HCT116 (cell line): ENCODE measurements around the gene HMGXB4. TPM values are rescaled to one million over a fixed set of nuclear protein-coding genes. Genes with fewer than 3 reads are reported as not detected.

Experiments
- ATAC-seq: fragments of 200-7000 bp; cut with Tn5 transposase; 2 replicates; pipeline ENCODE4 v1.9.1; 2020; ENCODE audit warnings: mild to moderate bottlenecking, moderate library complexity
- BruUV-seq: library from RNA; stranded (reverse); fragments of 400-500 nt; replicated peaks from 2 replicates; lab custom pipeline; 2021; lab: Mats Ljungman, UMichigan
- CTCF ChIA-PET: fragments of 300-600 bp; sonication (Branson Sonifier 250); formaldehyde crosslinking; loops from one replicate; lab custom pipeline; 2021; ENCODE audit warnings: antibody characterized with exemption; lab: Charles Lee
- POLR2A ChIA-PET: fragments of 300-600, 350-600 bp; sonication (Branson Sonifier 250); formaldehyde crosslinking; loops from one replicate; lab custom pipeline; 2021; ENCODE audit warnings: antibody characterized with exemption; lab: Charles Lee
- RAD21 ChIA-PET, 2 experiments: fragments of 300-600 bp; sonication (Branson Sonifier 250); formaldehyde crosslinking; loops; one replicate each; lab custom pipeline; 2023; ENCODE audit warnings: low total read pairs in 2 of 2; ENCODE audit not compliant: uncharacterized antibody in 2 of 2, unreplicated experiment in 2 of 2, low non-redundant PET in 1 of 2; lab: Charles Lee
- DNase-seq: peaks from one replicate; pipeline ENCODE4 v3.0.0-alpha.2; 2010; ENCODE audit warnings: low read depth, low spot score
- H2AFZ ChIP-seq: fragments of 200-600 bp; shearing (Covaris generic), sonication (generic); 2 replicates; pipeline ENCODE4 v1.6.1; 2017; ENCODE audit warnings: low read depth, mixed run types, mixed read lengths, antibody characterized with exemption, low read length; ENCODE audit not compliant: poor library complexity, severe bottlenecking
- H3K27ac ChIP-seq: 2 replicates; pipeline ENCODE4 v1.5.1; 2012; ENCODE audit warnings: low read depth, low read length
- H3K27me3 ChIP-seq: fragments of 200-600 bp; sonication (generic); 2 replicates; pipeline ENCODE4 v1.6.1; 2016; ENCODE audit warnings: mixed run types, low read length, mixed read lengths; ENCODE audit not compliant: insufficient read depth
- H3K36me3 ChIP-seq, 2 experiments: fragments of 200-500 bp in 1 of 2; fragments of 200-600 bp in 1 of 2; sonication (Bioruptor generic) in 1 of 2; sonication (generic) in 1 of 2; 2 replicates each; pipeline versions ENCODE4 v1.5.1 to v1.6.1; 2014 to 2016; ENCODE audit warnings: low read length in 2 of 2, inconsistent platforms in 1 of 2, mixed read lengths in 1 of 2, mixed run types in 1 of 2; ENCODE audit not compliant: insufficient read depth in 2 of 2, control insufficient read depth in 1 of 2
- H3K4me1 ChIP-seq, 2 experiments: fragments of 200-600 bp in 1 of 2; sonication (generic) in 1 of 2; 2 replicates each; pipeline versions ENCODE4 v1.5.1 to v1.6.1; 2012 to 2017; ENCODE audit warnings: low read length in 2 of 2, inconsistent platforms in 1 of 2, mild to moderate bottlenecking in 1 of 2, mixed read lengths in 1 of 2, mixed run types in 1 of 2, moderate library complexity in 1 of 2; ENCODE audit not compliant: insufficient read depth in 2 of 2, control insufficient read depth in 1 of 2
- H3K4me2 ChIP-seq: fragments of 200-600 bp; sonication (generic); 2 replicates; pipeline ENCODE4 v1.6.1; 2017; ENCODE audit warnings: mixed run types, low read length, mixed read lengths
- H3K4me3 ChIP-seq, 2 experiments: fragments of 200-600 bp in 1 of 2; sonication (generic) in 1 of 2; replicated peaks in 1 of 2; 2 replicates each; pipeline ENCODE4 v1.5.1; 2011 to 2016; ENCODE audit warnings: low read length in 2 of 2, control low read depth in 1 of 2, low read depth in 1 of 2, mild to moderate bottlenecking in 1 of 2, mixed read lengths in 1 of 2, mixed run types in 1 of 2
- H3K79me2 ChIP-seq: fragments of 200-600 bp; sonication (generic); 2 replicates; pipeline ENCODE4 v1.6.1; 2017; ENCODE audit warnings: mild to moderate bottlenecking, mixed run types, low read length, moderate library complexity, mixed read lengths; ENCODE audit not compliant: insufficient read depth
- H3K9ac ChIP-seq: fragments of 200-600 bp; sonication (generic); 2 replicates; pipeline ENCODE4 v1.6.1; 2016; ENCODE audit warnings: low read length, mixed read lengths
- H3K9me2 ChIP-seq: fragments of 200-600 bp; sonication (generic), shearing (Covaris generic); 2 replicates; pipeline ENCODE4 v1.6.1; 2017; ENCODE audit warnings: mixed run types, mild to moderate bottlenecking, moderate library complexity; ENCODE audit not compliant: insufficient read depth
- H3K9me3 ChIP-seq, 2 experiments: fragments of 200-500 bp in 1 of 2; fragments of 200-600 bp in 1 of 2; sonication (Bioruptor generic) in 1 of 2; sonication (generic) in 1 of 2; 2 replicates each; pipeline ENCODE4 v1.6.1; 2014 to 2017; ENCODE audit warnings: low read length in 2 of 2, mixed read lengths in 2 of 2, inconsistent platforms in 1 of 2, low read depth in 1 of 2, mild to moderate bottlenecking in 1 of 2, mixed run types in 1 of 2, moderate library complexity in 1 of 2; ENCODE audit not compliant: control insufficient read depth in 1 of 2, insufficient read depth in 1 of 2
- H4K20me1 ChIP-seq: fragments of 200-600 bp; sonication (generic), shearing (Covaris generic); 2 replicates; pipeline ENCODE4 v1.6.1; 2017; ENCODE audit warnings: mixed run types, mild to moderate bottlenecking, moderate library complexity; ENCODE audit not compliant: insufficient read depth
- CBX3 ChIP-seq: IDR thresholded peaks from 2 replicates; pipeline ENCODE4 v1.6.1; 2012; ENCODE audit warnings: low read depth
- CEBPB ChIP-seq: IDR thresholded peaks from 2 replicates; pipeline ENCODE4 v1.6.1; 2012; ENCODE audit warnings: low read depth
- ELF1 ChIP-seq: IDR thresholded peaks from 2 replicates; pipeline ENCODE4 v1.6.1; 2012; ENCODE audit warnings: low read depth, borderline replicate concordance
- EZH2 ChIP-seq: fragments of 200-600 bp; sonication (generic); IDR thresholded peaks from 2 replicates; pipeline ENCODE4 v1.6.1; 2017; ENCODE audit warnings: antibody characterized with exemption, mixed run types
- EZH2phosphoT487 ChIP-seq: fragments of 200-600 bp; IDR thresholded peaks from 2 replicates; pipeline ENCODE4 v1.6.1; 2018; ENCODE audit warnings: antibody characterized with exemption, borderline replicate concordance
- FOSL1 ChIP-seq: IDR thresholded peaks from 2 replicates; pipeline ENCODE4 v1.6.1; 2012; ENCODE audit warnings: low read depth
- POLR2A ChIP-seq: IDR thresholded peaks from 2 replicates; pipeline ENCODE4 v1.7.0; 2011; ENCODE audit warnings: borderline replicate concordance; ENCODE audit not compliant: insufficient read depth, insufficient read length; ENCODE audit errors: extremely low read depth
- POLR2AphosphoS5 ChIP-seq: IDR thresholded peaks from 2 replicates; pipeline ENCODE4 v1.6.1; 2011; ENCODE audit warnings: mild to moderate bottlenecking, low read depth, low read length, moderate library complexity
- RAD21 ChIP-seq: IDR thresholded peaks from 2 replicates; pipeline ENCODE4 v1.6.1; 2012; ENCODE audit warnings: low read depth, mild to moderate bottlenecking
- SIN3A ChIP-seq: IDR thresholded peaks from 2 replicates; pipeline ENCODE4 v1.6.1; 2012; ENCODE audit warnings: low read depth
- SP1 ChIP-seq: IDR thresholded peaks from 2 replicates; pipeline ENCODE4 v1.6.1; 2012; ENCODE audit warnings: low read depth
- TCF7L2 ChIP-seq: IDR thresholded peaks from 2 replicates; pipeline ENCODE4 v1.7.0; 2011; ENCODE audit warnings: borderline replicate concordance, inconsistent platforms; ENCODE audit not compliant: insufficient read depth, insufficient read length; ENCODE audit errors: extremely low read depth
- YY1 ChIP-seq: IDR thresholded peaks from 2 replicates; pipeline ENCODE4 v1.6.1; 2011; ENCODE audit warnings: low read length, low read depth, moderate library complexity, mild to moderate bottlenecking; ENCODE audit not compliant: insufficient replicate concordance; ENCODE audit errors: extremely low read depth
- ZBTB33 ChIP-seq: IDR thresholded peaks from 2 replicates; pipeline ENCODE4 v1.6.1; 2011; ENCODE audit warnings: mild to moderate bottlenecking, low read length, moderate library complexity; ENCODE audit not compliant: insufficient replicate concordance; ENCODE audit errors: extremely low read depth
- ZFX ChIP-seq: fragments of 450-650 bp; IDR thresholded peaks from 2 replicates; pipeline ENCODE4 v1.6.1; 2017
- ZNF274 ChIP-seq: fragments of 200-500 bp; sonication (Bioruptor generic); IDR thresholded peaks from 2 replicates; pipeline ENCODE4 v1.6.1; 2014; ENCODE audit warnings: mild to moderate bottlenecking, low read depth, low read length, inconsistent platforms
- intact Hi-C: fragments of 100-400 bp; cut with micrococcal nuclease; formaldehyde crosslinking; loops from 2 replicates; pipeline ENCODE4 v1.10.0; 2022
- total RNA-seq: library from RNA; stranded (reverse); gene quantifications from one replicate; pipeline ENCODE4 v1.2.1, GENCODE V29; 2021; ENCODE audit not compliant: unreplicated experiment
- TF ChIP-seq, protein P1 (sequence below): IDR thresholded peaks from 2 replicates; pipeline ENCODE4 v1.6.1; 2012

Gene HMGXB4
- total RNA-seq, 1 experiment from 2014 or later: 36.7 TPM

- TF ChIP-seq POLR2A (no peak), ELF1 (no peak), FOSL1 (no peak), SP1 (no peak), RAD21 (no peak), SIN3A (no peak), ZBTB33 (no peak)
Observed at GRCh38 chr22:35341090-35341874, 84.0 kb downstream of the HMGXB4 start (continued).

DNA sequence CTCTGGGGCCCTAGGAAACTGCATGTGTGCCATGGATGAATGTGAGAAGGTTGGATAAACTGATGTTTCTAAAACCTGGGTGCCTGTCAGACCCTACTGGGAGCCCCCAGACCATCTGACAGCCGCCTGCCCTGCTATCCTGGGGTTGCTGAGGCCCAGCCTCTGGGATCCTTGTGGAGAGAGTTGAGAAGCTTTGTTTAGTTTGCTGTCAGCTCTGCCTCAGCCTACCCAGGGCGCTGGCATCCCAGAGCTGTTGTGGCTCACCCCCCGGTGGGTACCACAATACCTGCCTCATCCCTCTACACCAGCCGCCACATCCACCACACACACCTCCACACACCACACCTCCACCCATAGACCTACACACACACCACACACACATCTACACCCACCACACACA lies 85.1 kb downstream of the HMGXB4 start:
- Histone ChIP-seq H3K27me3 (no peaks in the 10 kb centered on the region), H3K4me2 (no peak overlapping the region)
- no peak for DNase-seq
- TF ChIP-seq EZH2phosphoT487: no peak
- no peak for TF ChIP-seq SP1
- TF ChIP-seq YY1: no peak
- no peak for TF ChIP-seq SIN3A
- no peak for TF ChIP-seq CEBPB
- TF ChIP-seq POLR2A: no peak
- TF ChIP-seq ZFX: no peak
- TF ChIP-seq CBX3: no peak
- no peak for TF ChIP-seq TCF7L2
- TF ChIP-seq ZNF274: no peak
- no peak for TF ChIP-seq EZH2
- TF ChIP-seq ZBTB33: no peak
- TF ChIP-seq POLR2AphosphoS5: no peak
- no peak for TF ChIP-seq FOSL1
- TF ChIP-seq, protein P1, sequence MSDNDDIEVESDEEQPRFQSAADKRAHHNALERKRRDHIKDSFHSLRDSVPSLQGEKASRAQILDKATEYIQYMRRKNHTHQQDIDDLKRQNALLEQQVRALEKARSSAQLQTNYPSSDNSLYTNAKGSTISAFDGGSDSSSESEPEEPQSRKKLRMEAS: no peak

More for the DNA sequence above, 85.1 kb downstream of the HMGXB4 start:
- ChIA-PET POLR2A (no interaction called here), CTCF (no interaction called here), RAD21 (interaction anchor here in 1 of 2 experiments (1.6 kb wide), 1 partner anchor 8 kb away, joined by 3 read pairs; no protein-coding TSS in a partner anchor)
- Histone ChIP-seq H3K9ac (no peak overlapping the region), H4K20me1 (no peaks in the 10 kb centered on the region), H3K79me2 (no peaks in the 10 kb centered on the region), H3K36me3 (no peaks in the 10 kb centered on the region; a peak in 1 of 4 replicates), H3K27ac (peak overlapping the region; percentile 10; the same call in 1 of the 2 replicates), H3K4me1 (no peaks in the 10 kb centered on the region), H3K9me3 (peaks cover 0 to 8% of the 10 kb centered on the region in 2 experiments; a peak in 1 of 4 replicates), H2AFZ (no peak overlapping the region), H3K9me2 (no peaks in the 10 kb centered on the region), H3K4me3 (no peak overlapping the region)
- intact Hi-C loops: no loop called here
- no peak for ATAC-seq
- BruUV-seq: no TSS peak
